ENCODE data around the gene UGT1A10.

DNA sequence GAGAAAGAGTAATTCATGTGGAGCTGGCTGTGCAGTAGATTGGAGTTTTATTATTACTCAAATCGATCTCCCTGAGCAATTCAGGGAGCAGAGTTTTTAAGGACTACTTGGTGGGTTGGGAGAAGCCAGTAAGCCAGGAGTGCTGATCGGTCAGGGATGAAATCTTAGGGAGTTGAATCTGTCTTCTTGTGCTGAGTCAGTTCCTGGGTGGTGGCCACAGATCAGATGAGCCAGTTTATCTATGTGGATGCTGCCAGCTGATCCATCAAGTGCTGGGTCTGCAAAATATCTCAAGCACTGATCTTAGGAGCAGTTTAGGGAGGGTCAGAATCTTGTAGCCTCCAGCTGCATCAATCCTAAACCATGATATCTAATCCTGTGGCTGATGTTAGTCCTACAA, 35.9 kb upstream of the UGT1A10 start:
- TF ChIP-seq, protein P1, sequence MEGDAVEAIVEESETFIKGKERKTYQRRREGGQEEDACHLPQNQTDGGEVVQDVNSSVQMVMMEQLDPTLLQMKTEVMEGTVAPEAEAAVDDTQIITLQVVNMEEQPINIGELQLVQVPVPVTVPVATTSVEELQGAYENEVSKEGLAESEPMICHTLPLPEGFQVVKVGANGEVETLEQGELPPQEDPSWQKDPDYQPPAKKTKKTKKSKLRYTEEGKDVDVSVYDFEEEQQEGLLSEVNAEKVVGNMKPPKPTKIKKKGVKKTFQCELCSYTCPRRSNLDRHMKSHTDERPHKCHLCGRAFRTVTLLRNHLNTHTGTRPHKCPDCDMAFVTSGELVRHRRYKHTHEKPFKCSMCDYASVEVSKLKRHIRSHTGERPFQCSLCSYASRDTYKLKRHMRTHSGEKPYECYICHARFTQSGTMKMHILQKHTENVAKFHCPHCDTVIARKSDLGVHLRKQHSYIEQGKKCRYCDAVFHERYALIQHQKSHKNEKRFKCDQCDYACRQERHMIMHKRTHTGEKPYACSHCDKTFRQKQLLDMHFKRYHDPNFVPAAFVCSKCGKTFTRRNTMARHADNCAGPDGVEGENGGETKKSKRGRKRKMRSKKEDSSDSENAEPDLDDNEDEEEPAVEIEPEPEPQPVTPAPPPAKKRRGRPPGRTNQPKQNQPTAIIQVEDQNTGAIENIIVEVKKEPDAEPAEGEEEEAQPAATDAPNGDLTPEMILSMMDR (IDR thresholded peaks at IDR 0.05; ENCODE audit: low read depth, low read length): no peak
- TF ChIP-seq, protein P2, sequence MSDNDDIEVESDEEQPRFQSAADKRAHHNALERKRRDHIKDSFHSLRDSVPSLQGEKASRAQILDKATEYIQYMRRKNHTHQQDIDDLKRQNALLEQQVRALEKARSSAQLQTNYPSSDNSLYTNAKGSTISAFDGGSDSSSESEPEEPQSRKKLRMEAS (IDR thresholded peaks at IDR 0.05; ENCODE audit: low read depth, low read length): no peak
- TF ChIP-seq POLR2A (IDR thresholded peaks at IDR 0.05; ENCODE audit: extremely low read depth, insufficient read length): no peak
